Uterus (tissue), 2 donors: Measurements from ENCODE around the gene TBC1D5.

Experiments used
- CTCF ChIP-seq, 4 experiments: fragments of 200-600 bp in 2 of 4; fragments of 450-650 bp in 2 of 4; sonication (generic) in 2 of 4; IDR thresholded peaks; one replicate each; pipeline ENCODE4 v1.5.1; 2016 to 2019; ENCODE audit warnings: antibody characterized with exemption in 4 of 4, mild to moderate bottlenecking in 2 of 4, moderate library complexity in 1 of 4
- POLR2A ChIP-seq, 2 donors: fragments of 450-650 bp; IDR thresholded peaks; one replicate each; pipeline ENCODE4 v1.6.1; 2016; ENCODE audit warnings: antibody characterized with exemption in 2 of 2, mild to moderate bottlenecking in 1 of 2, moderate library complexity in 1 of 2

- TF ChIP-seq CTCF (IDR thresholded peaks at IDR 0.05): no peak
- no peak for TF ChIP-seq POLR2A (IDR thresholded peaks at IDR 0.05)
Measured at GRCh38 chr3:17157713-17158112, 584.7 kb downstream of the TBC1D5 start.
